Chondrocyte (in vitro differentiated cells): Measurements from ENCODE around the gene CLTCL1. TPM values are rescaled to one million over a fixed set of nuclear protein-coding genes. Genes with fewer than 3 reads are reported as not detected.

Experiments
- DNase-seq: peaks from one replicate; pipeline ENCODE4 v3.0.0; 2021; ENCODE audit warnings: mixed read lengths, low spot score
- H3K27ac Mint-ChIP-seq: one replicate; pipeline ENCODE4 v1.8.0; 2021; ENCODE audit warnings: mild to moderate bottlenecking, moderate library complexity, mixed read lengths; ENCODE audit not compliant: unreplicated experiment
- H3K27me3 Mint-ChIP-seq: 2 replicates; pipeline ENCODE4 v1.8.0; 2021; ENCODE audit warnings: low read depth, mixed read lengths
- H3K36me3 Mint-ChIP-seq: 2 replicates; pipeline ENCODE4 v1.8.0; 2021; ENCODE audit warnings: low read depth, mixed read lengths
- H3K4me1 Mint-ChIP-seq: 2 replicates; pipeline ENCODE4 v1.8.0; 2021; ENCODE audit warnings: low read depth, mild to moderate bottlenecking, mixed read lengths
- H3K4me3 Mint-ChIP-seq: one replicate; pipeline ENCODE4 v1.8.0; 2021; ENCODE audit warnings: mild to moderate bottlenecking, moderate library complexity, mixed read lengths; ENCODE audit not compliant: unreplicated experiment
- H3K9me3 Mint-ChIP-seq: 2 replicates; pipeline ENCODE4 v1.8.0; 2021; ENCODE audit warnings: low read depth, mixed read lengths
- CTCF ChIP-seq: fragments of 200-600 bp; sonication (generic); IDR thresholded peaks from 2 replicates; pipeline ENCODE4 v1.5.0; 2021; ENCODE audit warnings: antibody characterized with exemption, mild to moderate bottlenecking, moderate library complexity
- total RNA-seq: library from RNA; stranded (reverse); gene quantifications from 3 replicates; pipeline ENCODE4 v1.2.1, GENCODE V29; 2021

Gene CLTCL1
- total RNA-seq, 1 donor from 2014 or later: 24.2 TPM

DNA sequence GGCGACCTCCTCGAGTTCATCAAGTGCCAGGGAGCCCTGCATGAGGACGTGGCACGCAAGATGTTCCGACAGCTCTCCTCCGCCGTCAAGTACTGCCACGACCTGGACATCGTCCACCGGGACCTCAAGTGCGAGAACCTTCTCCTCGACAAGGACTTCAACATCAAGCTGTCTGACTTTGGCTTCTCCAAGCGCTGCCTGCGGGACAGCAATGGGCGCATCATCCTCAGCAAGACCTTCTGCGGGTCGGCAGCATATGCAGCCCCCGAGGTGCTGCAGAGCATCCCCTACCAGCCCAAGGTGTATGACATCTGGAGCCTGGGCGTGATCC, 159.9 kb downstream of the CLTCL1 start:
- no peaks in the 10 kb centered on the region for H3K4me1 Mint-ChIP-seq
- no peaks in the 10 kb centered on the region for H3K9me3 Mint-ChIP-seq
- H3K27ac Mint-ChIP-seq: no peak overlapping the region
- TF ChIP-seq CTCF: no peak
- H3K36me3 Mint-ChIP-seq: peaks cover 32% of the 10 kb centered on the region
- no peak for DNase-seq
- no peak overlapping the region for H3K4me3 Mint-ChIP-seq
- H3K27me3 Mint-ChIP-seq: no peaks in the 10 kb centered on the region

DNA sequence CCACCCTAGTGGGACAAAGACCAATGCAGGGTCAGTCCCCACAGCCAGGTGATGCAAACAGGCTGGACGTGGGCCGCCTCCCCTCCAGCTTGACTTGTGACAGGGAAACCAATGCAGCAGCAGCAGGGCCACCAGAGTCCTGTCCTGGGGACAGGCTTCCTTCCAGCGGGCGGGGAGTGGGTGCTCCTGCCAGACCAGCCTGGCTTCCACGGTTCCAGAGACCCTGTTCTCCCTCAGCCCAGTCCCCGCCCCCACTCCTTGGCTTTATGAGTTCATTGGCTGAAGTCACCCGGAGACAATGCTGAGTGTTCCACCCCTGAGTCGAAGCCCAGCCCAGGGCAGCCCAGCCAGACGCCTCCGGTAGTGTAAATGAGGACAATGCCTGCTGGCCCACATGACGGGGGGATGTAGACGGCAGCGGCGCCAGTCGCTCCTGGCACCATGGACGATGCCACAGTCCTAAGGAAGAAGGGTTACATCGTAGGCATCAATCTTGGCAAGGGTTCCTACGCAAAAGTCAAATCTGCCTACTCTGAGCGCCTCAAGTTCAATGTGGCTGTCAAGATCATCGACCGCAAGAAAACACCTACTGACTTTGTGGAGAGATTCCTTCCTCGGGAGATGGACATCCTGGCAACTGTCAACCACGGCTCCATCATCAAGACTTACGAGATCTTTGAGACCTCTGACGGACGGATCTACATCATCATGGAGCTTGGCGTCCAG, 160.4 kb downstream of the CLTCL1 start, which contains the start of gene TSSK2:
Gene TSSK2 (plus strand): TSS at position 350 of the 726 bp plus-strand sequence. CDS start 92 bp downstream, at position 442.
- no peak for TF ChIP-seq CTCF

GRCh38 chr22:19129871-19130270, 161.6 kb downstream of the CLTCL1 start:
- TF ChIP-seq CTCF: no peak
- Mint-ChIP-seq H3K27ac (no peak overlapping the region), H3K4me1 (no peaks in the 10 kb centered on the region)

More for the DNA sequence above, 160.4 kb downstream of the CLTCL1 start, which contains the start of gene TSSK2:
- H3K36me3 Mint-ChIP-seq: peaks cover 28% of the 10 kb centered on the region
- DNase-seq: peak; percentile 85
- no peaks in the 10 kb centered on the region for H3K4me1 Mint-ChIP-seq
- H3K4me3 Mint-ChIP-seq: no peak within 1 kb of the TSS
- no peaks in the 10 kb centered on the region for H3K9me3 Mint-ChIP-seq
- H3K27me3 Mint-ChIP-seq: no peaks in the 10 kb centered on the region
- no peak within 1 kb of the TSS for H3K27ac Mint-ChIP-seq

More at GRCh38 chr22:19129871-19130270, 161.6 kb downstream of the CLTCL1 start:
- DNase-seq: peak; percentile 88
- H3K27me3 Mint-ChIP-seq: no peaks in the 10 kb centered on the region
- H3K9me3 Mint-ChIP-seq: no peaks in the 10 kb centered on the region
- H3K36me3 Mint-ChIP-seq: peaks cover 19% of the 10 kb centered on the region
- H3K4me3 Mint-ChIP-seq: no peak overlapping the region

Other genes with a start within 250 kb of the CLTCL1 start
- 44.4 to 55.6 TPM (median 45.8 TPM) in 3 replicates for gene DGCR2, start 169.3 kb downstream of the CLTCL1 start, total RNA-seq
- not detected in 3 replicates for gene TSSK2, start 160.4 kb downstream of the CLTCL1 start, total RNA-seq
- 17.8 to 18.3 TPM (median 18.3 TPM) in 3 replicates for gene ESS2, start 147.1 kb downstream of the CLTCL1 start, total RNA-seq
- not detected in 3 replicates for gene GSC2, start 141.4 kb downstream of the CLTCL1 start, total RNA-seq
- gene SLC25A1, start 113.0 kb downstream of the CLTCL1 start, total RNA-seq: 101 to 111 TPM (median 107 TPM) in 3 replicates
- 27.1 to 31.8 TPM (median 30.3 TPM) in 3 replicates for gene HIRA, start 140.0 kb upstream of the CLTCL1 start, total RNA-seq
- 21.4 to 22.5 TPM (median 21.8 TPM) in 3 replicates for gene MRPL40, start 140.8 kb upstream of the CLTCL1 start, total RNA-seq
- gene C22orf39, start 156.0 kb upstream of the CLTCL1 start, total RNA-seq: 18.4 to 25.7 TPM (median 19.5 TPM) in 3 replicates
- gene UFD1, start 187.5 kb upstream of the CLTCL1 start, total RNA-seq: 75.8 to 81.2 TPM (median 76.2 TPM) in 3 replicates
- gene CDC45, start 188.2 kb upstream of the CLTCL1 start, total RNA-seq: 2.2 to 13.3 TPM (median 2.9 TPM) in 3 replicates
- not detected in 3 replicates for gene CLDN5, start 232.7 kb upstream of the CLTCL1 start, total RNA-seq